Fibroblast of upper back skin (primary cell): ENCODE results near the gene CHRM2.
"Not testable (repeated sequence)": the region's sequence is repeated elsewhere in the genome, so short reads cannot be mapped to it uniquely, and the experiment has no call there.

ENCODE experiments used
- DNase-seq: peaks from one replicate; pipeline ENCODE4 v3.0.0-alpha.2; 2013

Gene CHRM2

DNA sequence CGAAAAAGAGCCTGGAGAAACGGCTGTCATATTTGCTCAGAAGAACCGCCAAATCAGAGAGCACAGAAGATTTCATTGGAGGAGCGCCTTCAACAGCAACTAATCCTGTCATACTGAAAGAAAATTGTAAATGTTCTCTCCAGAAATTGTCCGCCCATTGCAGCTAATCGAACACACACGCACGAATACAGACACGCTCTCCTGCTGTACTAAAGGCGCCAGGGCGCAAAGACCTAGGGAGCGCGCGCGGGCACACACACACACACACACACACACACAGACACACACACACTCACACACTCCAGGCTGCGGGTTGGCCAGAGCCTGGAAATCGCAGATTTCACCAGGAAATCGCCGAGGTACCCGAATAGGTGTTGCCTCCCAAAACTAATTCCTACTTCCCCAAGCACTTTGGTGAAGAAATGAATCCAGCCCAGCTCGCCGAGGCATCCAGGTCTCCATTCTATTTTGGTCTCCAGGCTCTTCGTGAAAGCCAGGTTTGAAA lies at the start of gene CHRM2:
Gene CHRM2 (plus strand): TSS at position 157 of the 505 bp plus-strand sequence. CDS start 146,214 bp downstream, outside the sequence.
- DNase-seq: peak; percentile 12

DNA sequence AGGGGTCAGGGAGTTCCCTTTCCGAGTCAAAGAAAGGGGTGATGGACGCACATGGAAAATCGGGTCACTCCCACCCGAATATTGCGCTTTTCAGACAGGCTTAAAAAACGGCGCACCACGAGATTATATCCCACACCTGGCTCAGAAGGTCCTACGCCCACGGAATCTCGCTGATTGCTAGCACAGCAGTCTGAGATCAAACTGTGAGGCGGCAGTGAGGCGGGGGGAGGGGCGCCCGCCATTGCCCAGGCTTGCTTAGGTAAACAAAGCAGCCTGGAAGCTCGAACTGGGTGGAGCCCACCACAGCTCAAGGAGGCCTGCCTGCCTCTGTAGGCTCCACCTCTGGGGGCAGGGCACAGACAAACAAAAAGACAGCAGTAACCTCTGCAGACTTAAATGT lies 37.1 kb upstream of the CHRM2 start:
- not testable (repeated sequence) for DNase-seq

DNA sequence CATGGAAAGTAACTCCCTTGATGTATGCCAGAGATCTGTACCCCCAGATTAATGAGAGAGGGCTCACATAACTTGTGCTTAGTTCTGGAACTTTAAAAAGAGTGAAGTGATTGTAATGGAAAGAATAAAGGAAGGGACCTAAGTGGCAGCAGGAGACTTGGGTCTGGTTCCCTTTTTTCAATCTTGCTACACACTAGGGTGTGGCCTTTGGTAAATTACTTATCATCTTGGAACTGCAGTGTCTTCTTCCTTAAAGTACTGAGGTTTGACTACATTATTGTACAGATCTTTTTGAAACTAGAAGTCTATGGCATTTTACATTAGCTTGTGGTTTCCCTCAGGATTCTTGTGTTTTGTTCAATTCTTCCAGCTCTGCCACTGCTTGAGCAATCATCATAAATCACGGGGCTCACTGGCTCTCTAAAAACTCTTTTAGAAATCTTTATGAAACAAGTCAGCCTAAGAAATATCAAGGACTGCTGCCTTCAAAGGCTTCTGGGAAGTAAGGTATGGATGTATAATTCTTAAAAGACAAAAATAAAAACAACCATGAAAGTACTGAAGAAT lies 22.5 kb upstream of the CHRM2 start:
- peak; percentile 24 for DNase-seq

DNA sequence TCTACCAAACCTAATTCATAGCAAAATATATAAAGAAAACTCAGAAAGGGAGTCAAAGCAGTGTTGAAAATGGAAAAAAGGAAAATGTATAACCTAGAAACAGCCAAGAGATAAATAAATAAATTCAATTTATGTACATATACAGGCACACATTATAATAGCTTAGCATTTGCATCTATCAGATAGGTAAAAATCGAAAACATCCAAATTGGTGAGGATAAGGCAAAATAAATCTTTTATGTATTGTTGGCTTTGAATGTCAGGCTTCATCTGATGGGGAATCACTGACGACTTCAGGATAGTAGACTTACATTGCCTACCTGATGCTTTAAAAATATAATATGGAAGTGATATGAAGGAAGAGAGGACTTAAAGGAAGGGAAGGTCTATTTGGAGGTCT lies 20.6 kb upstream of the CHRM2 start:
- DNase-seq: no peak

DNA sequence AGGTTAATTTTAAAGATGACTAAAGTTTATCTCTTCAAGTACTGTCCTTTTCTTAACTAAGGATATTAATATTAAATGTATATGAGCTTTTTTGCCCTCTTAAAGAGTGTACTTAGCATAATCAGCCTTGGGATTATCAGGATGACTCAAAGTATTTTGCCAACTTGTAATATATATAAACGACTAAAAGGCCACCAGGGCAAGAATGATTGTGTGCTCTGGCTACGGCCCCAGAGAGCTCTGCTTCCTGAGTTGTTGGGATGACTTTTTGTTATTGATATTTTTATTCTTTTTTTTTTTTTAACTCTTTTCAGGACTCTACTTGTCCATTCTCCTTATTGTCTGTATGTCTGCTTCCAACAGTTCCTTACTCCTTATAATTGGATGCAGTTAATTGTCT lies 14.8 kb upstream of the CHRM2 start:
- no peak for DNase-seq

DNA sequence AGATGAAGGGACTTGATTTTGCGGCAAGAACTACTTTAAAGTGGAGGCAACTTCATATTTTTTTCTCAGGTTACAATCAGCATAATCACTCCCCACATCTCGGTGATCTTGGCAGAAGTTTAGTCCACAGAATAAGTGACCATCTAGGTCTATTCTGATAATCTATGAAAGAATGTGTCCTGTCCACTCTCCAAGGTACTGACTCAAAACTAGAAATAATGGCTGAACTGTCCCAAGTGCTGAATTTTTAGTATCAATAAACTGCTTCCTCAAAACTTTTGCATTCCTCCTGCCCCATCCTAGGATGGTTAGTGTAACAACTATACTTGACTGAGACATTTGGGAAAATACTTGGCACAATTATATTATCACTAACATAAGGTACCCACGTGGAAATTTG lies 10.9 kb upstream of the CHRM2 start:
- DNase-seq: peak; percentile 35

DNA sequence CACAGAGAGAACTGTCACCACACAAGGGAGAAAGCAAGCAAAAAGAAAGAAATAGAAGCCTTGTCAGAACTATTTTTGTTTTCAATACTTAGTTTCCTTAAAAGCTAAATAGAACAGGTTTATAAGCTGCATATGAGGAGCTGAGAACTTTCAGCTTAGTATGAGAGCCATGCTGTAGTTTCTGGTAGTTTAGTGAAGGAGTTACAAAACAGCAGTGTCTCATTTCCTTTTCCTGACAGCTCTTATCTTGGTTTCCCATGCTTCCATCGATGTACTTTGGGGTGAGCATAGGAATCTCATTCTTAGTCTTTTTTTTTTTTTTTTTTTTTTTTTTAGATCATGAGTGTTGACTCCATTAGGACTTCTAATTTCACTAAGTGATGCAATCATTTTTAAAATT lies 8.6 kb upstream of the CHRM2 start:
- DNase-seq: no peak

DNA sequence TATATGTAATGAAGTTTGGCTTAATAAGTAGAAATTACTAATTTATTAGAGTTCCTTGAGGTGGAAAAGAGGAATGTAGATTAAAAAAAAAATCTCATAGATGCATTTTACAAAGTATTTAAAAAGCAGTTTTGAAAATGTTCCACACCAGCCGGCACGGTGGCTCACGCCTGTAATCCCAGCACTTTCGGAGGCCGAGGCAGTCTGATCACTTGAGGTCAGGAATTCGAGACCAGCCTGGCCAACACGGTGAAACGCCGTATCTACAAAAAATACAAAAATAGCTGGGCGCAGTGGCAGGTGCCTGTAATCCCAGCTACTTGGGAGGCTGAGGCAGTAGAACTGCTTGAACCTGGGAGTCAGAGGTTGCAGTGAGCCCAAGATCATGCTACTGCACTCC lies 3.2 kb upstream of the CHRM2 start:
- DNase-seq: no peak

DNA sequence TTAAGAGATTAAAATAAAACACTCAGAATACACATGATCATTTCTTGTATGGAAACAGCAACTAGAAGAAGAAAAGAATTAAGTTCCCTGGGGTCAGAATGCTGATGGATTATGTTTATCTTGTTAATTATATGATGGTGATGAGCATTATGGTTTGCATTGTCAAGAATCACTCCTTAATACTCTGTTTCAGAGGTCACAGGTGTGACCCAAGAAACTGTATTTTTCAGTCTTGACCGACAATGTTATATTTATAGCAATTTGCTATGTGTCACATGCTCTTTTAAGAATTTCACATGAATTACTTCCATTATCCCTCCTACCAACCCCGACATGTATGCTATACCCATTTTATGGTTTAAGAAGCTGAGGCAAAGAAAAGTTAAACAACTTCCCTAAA lies 2.7 kb upstream of the CHRM2 start:
- no peak for DNase-seq

DNA sequence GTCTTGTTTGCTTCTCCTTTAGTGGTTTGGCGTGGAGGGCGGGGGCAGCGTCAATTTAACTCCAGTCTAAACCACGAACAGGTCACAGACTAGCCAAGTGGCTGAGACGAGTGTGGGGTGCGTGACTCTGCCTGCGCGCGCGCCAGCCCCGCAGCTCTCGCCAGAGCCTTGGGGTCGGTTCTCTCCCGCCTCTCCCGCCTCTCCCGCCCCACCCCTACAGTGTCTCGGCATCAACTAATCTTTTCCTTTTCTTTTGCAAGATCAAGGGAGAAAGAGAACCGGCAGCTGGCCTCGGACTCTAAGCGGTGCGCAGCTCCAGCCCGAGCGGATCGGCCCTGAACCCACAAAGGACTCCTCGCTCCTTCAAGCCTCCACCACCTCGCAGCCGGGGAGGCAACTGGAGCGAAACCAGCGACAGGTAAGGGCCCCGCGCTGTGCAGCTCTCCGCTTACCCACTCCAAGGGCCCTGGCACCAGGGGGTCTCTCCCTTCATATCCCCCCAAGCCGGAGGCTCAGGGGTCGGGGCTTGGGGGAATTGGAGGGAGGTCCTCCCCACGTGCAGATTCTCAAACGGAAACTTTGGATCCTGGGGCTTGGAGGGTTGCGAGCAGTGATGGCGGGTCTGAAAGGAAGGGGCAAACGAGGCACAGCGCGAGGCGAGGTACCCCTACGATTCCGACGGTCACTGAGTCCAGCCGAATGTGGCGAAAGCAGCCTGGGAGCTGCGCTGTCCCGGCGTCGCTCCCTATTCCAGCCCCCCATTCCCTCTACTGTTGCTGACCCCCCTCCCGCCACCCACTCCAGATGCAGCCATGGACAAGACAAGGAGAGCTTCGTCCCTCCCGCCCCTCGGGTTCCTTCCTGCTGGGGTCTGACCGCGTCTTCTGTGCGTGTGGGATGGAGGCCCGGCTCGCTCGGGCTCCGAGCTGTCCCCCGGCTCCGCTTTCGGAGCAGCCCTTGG lies 829 bp downstream of the CHRM2 start:
- no peak for DNase-seq

DNA sequence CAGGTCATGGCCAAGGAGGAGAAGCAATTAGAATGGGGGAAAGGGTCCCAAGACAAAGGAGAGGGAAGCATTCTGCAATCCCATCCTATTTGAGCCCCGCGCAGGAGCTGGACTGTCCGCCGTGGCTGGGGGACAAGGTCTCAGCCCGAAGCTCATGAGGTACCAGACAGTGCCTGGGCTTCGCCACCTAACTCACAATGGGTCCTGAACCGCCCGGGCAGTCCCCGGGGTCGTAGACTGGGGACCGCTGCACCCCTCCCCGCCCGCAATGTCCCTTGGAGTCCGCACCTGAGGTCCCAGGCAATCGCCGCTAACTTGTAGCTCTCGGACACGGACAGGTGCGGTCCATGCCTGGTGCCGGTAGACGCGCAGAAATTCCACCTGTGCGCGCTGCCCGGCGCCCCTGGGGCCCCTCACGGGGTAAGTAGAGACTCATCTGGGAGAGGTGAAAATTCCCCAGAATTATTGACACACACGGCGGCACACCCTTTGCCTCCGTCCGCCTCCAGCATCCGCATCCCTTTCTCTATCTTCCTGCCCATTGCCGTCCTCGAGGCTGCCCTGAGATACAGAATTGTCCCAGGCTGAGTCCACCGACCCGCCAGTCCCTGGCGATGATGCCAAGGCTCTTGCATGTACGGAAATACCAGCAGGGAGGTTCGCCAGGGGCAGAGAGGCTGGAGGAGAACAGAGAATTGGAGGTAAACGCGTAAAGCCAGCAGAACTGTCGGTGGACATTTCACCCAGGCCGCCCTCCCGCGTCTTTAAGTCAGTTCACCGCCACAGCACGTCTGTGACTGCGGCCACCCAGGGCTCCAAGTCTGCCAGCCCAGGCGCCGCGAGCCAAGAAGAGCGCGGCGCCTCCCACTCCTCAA lies 1.8 kb downstream of the CHRM2 start:
- no peak for DNase-seq

DNA sequence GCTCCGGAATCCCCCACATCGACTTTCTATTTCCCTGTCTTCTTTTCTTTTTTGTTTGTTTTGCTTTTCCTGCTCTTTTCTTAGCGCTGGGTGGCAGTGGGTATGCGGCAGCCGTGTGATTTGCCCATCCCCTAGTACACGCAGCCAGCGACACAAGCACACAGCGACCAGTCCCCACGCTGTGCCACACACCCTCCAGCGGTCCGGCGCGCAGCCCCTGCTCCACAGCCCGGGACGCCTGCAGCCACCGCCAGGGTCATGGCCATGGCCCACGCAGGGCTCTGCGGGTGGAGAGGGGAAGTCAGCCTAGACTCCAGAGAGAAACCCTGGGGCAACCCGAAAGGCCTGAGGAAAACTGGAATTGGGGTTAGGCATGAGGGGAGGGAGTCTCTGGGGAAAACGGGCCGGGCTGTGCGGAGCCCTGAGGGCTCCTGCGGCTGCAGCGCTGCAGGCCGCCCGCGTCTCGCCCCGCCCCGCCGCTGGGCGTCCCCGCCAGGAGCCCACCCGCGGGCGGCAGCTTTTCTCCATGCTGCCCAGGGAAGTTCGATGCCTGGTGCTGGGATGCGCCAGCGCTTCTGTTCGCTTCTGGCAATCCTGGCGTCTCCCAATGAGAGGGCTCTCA lies 2.5 kb downstream of the CHRM2 start:
- no peak for DNase-seq

DNA sequence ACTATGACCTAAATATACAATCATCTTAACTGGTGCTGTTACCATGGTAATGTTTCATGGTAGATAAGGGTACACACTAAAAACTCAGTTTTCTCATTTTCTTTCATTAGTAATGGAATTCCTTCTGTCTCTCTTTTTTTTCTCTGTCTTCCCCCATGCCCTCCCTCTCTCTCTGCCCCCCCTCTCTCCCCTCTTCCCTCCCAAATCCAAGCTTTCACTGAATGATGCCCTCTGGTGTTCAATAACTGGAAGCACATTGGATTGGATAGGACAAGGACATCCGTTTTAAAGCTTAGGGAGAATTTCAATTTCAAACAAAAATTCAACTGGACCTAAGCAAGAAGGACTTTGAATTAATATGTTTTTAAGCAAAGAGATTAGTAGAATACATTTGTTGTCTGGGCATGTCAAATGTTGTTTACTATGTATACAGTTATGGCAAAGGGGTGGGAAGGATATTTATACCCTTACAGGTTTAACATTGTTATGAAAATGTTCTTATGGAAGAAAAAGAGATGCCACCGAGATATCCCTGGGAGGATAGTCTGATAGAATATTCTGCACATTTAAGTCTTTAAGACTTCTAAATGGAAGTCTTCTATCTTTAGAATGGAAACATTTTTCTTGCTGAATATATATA lies 6.1 kb downstream of the CHRM2 start:
- DNase-seq: no peak

DNA sequence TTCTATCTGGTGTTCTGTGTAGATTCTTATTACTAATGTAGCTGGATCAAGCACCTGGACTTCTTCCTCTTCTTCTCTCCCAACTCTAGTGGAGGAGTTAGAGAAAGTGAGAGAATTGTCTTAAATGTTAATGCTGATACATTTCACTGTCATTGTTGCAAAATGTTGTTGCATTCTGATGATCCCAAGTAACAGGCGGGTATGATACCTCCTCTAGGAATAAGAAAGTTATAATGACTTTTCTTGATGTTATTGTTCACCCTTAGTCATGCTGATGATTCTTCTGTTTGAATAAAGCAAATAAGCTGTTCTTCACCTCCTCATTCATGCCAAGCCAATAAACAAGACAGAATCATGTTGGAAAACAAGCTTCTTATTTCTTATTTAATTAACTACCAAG lies 9.1 kb downstream of the CHRM2 start:
- no peak for DNase-seq

DNA sequence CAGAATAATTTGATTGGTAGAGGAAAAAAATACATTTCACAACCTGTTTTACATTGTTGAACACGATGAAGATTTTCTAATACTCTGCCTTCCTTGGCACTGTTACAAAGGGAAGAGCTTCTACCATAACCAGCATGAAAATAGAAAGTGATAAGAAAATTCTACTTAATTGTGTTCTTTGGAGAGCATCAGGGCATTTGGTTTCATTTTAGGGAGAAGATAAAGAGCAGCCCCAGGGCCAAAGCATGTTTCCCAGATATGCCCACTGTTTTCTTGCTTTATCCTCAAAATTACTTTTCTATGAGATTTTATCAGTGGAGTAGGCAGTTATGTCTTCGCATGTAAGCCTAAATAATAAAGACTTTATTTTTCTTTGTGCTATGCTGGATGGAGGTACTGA lies 9.5 kb downstream of the CHRM2 start:
- no peak for DNase-seq

DNA sequence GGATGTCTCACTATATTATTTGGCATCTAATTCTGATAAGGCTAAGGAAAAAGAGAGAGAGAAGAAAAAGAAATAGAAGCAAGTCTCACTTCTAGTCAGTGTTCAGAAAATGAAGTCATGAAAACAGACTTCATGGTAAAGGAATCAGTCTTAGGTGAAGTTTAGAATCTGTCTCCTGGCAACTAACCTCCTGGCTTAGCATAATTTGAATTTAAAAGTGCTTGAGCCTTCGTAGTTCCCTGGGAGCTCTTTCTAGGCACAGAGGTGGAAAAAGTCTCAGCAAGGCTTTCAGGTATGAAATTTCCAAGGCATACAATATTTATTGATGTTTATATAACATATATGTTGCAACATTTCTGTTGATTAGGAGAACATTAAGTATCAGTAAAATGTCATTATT lies 10.4 kb downstream of the CHRM2 start:
- no peak for DNase-seq

DNA sequence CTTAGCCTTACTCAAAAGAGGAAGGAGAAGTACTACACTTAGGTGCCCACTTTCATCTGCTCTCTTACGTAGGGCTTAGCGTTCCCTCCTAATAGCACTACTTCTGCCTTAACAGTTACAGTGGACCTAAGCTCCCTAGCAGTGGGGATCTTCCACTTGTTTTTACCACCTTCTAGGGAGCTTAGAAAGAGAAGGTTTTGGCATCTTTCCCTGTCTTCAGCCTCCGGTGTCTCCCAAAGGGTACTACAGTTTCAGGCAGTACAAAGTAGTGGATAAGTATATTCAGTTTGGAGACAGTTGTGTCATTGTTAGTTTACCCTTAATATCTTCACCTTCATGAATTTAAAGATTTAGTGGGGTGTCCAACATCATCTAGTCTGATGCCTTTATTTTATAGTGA lies 14.6 kb downstream of the CHRM2 start:
- DNase-seq: no peak

DNA sequence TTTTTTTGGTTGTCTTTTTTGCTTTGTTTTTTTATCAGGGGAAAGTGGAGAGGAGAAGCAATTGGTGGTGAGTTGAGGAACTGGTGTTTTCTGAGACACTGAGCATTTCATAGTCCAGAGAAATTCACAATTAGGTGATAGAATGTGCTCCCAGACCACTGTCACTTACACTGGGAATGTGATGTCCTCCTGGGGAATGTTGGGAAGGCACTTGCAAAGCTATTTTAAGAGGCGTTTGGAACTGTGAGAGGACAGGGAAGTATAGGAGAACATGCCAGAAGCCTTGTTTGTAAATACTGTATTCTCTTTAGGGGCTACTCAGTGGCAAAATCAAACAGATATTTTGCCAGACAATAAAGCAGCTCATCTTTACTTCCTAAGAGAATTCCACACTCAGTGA lies 16.0 kb downstream of the CHRM2 start:
- no peak for DNase-seq

DNA sequence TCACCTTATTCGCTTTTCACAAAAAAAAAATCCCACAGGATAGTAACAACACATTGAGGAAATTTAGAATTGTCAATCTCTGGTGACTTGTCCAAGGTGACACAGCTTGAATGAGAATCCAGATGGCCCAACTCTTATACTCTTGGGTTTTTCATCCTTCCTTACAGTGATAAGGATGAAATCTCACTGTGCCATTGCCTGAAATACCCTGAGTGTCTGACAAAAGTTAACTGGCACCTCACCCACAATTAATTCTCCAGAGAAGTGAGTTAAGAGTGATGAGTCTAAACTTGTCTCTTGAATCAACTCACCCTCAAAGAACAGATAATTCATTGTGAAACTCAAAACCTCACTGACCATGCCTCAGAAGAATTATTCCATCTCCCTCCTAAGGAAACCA lies 18.9 kb downstream of the CHRM2 start:
- DNase-seq: no peak

DNA sequence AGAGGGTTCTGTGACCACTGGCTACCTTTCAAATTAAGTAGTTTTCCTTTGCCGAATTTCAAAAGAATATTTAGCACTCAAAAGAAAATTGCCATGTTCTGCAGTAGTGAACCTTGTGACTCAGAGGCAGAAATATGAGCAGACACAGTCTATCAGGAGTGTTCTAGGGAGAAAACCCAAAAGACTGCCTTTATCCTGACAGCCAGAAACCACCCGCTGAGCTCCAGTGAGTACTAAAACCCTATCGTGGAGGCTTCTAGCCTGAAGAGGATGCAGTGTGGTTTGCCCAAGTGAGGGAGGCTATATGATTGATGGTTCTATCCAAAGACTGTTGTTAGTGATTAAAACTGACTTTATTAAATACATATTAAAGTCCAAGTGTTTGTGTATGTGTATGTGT lies 21.9 kb downstream of the CHRM2 start:
- DNase-seq: peak; percentile 39

DNA sequence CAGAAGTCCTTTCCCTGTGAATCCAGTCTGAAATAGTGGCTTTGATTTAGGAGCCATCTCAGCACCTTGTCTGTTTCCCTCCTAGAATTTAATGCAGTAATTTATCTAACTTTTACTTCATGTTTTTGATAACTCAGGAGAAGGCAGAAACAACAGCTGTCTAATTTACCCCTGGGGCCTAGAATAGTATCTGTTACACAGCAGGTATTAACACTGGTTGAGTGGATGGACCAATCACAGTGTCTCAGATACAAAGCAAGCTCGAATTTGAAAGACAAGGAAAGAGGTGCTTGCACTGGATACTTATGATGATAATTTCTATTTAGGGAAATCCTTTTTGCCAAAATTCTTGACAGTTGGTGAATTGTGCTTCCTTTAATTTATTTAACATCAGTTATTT lies 23.4 kb downstream of the CHRM2 start:
- no peak for DNase-seq

DNA sequence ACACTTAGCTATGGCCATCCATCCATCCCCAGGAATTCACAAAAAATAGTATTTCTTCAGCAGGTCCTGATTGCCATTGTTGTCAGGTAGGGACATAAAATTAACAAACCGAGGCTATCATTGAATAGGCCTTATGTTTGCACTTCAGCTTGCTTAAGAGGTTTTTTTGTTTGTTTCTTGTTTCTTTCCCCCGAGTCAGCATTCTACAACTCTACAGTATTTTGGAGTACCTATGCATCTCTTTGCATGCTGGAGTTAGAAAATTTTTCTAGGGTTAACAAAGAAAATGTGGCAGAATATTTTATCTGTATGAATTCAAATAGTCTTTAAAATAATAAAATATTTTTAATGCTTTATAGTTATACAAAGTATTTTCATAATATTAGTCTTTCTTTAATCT lies 26.3 kb downstream of the CHRM2 start:
- no peak for DNase-seq
